Measurements from ENCODE around the gene ZBTB2. TPM values are rescaled to one million over a fixed set of nuclear protein-coding genes. Genes with fewer than 3 reads are reported as not detected.

The ZBTB2 gene
- total and polyA plus RNA-seq, 2 of the 4 experiments (the other 2 are of a cell fraction) = 11.8 to 17.7 TPM

DNA sequence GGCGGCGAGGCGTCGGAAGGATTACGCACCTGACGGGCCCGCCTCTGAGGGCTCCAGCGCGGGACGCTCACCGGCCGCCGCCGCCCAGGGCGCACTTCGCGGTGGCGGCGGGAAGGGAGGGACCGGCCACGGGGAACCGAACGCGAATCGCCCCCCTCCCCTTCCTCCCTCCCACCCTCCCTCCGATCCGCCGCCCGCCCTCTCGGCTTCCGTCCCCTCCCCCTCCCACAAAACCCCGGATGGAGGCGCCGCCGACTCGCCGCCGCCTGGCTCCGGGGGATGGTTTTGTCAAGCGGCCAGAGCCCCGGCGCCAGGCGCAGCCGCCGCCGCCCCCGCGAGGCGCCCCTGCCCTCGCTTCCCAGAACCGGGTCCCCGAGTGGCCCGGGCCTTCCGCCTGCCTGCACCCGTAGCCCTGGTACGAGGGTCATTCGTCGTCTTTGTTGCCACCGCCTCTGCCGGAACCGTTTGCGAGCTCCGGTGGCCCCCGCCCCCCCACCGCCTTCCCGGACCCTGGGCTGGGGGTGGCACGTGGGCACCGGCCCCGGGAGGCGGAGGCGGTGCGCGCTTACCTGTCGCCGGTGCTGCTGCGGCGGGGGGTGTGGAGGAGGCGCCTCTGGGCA is 398 bp downstream of the ZBTB2 start:
- dilution Hi-C loops (cut with HindIII; ENCODE audit: low sequenced_read_pairs, unreplicated experiment) (no loop called here), in situ Hi-C loops (cut with MboI; ENCODE audit: low sequenced_read_pairs) (no loop called here), intact Hi-C loops (cut with micrococcal nuclease) (loop anchor here (5.0 kb wide), 2 partner anchors 499 to 706 kb away; no protein-coding TSS in a partner anchor)
- H3K27me3 ChIP-seq (ENCODE audit: control insufficient read depth, insufficient read depth, low read length) = no peaks in the 10 kb centered on the region
- no TSS peak for BruUV-seq (replicated peaks)
- WGBS, 2 experiments (ENCODE audit: extremely low coverage in 2 of 2, insufficient read length in 1 of 2) = 1% methylated on average over 28 of the region's 78 CpGs; no CpG with 5 or more reads in 1 of the 2 experiments
- no peak overlapping the region for H2BK15ac ChIP-seq (ENCODE audit: low read depth, low read length)
- H3K9ac ChIP-seq (ENCODE audit: low read depth, low read length) = peak overlapping the region; percentile 93
- peaks cover 14 to 52% of the 10 kb centered on the region in 2 experiments for H3K79me1 ChIP-seq (ENCODE audit: low read depth in 1 of 2, low read length in 2 of 2)
- H2BK120ac ChIP-seq (ENCODE audit: low read depth, low read length) = no peak overlapping the region
- peak; percentile 60 for DNase-seq
- TF ChIP-seq, protein P1, sequence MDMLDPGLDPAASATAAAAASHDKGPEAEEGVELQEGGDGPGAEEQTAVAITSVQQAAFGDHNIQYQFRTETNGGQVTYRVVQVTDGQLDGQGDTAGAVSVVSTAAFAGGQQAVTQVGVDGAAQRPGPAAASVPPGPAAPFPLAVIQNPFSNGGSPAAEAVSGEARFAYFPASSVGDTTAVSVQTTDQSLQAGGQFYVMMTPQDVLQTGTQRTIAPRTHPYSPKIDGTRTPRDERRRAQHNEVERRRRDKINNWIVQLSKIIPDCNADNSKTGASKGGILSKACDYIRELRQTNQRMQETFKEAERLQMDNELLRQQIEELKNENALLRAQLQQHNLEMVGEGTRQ (IDR thresholded peaks at IDR 0.05; ENCODE audit: low read depth, low read length) = no peak
- TF ChIP-seq, protein P2, sequence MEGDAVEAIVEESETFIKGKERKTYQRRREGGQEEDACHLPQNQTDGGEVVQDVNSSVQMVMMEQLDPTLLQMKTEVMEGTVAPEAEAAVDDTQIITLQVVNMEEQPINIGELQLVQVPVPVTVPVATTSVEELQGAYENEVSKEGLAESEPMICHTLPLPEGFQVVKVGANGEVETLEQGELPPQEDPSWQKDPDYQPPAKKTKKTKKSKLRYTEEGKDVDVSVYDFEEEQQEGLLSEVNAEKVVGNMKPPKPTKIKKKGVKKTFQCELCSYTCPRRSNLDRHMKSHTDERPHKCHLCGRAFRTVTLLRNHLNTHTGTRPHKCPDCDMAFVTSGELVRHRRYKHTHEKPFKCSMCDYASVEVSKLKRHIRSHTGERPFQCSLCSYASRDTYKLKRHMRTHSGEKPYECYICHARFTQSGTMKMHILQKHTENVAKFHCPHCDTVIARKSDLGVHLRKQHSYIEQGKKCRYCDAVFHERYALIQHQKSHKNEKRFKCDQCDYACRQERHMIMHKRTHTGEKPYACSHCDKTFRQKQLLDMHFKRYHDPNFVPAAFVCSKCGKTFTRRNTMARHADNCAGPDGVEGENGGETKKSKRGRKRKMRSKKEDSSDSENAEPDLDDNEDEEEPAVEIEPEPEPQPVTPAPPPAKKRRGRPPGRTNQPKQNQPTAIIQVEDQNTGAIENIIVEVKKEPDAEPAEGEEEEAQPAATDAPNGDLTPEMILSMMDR (conservative IDR thresholded peaks at IDR 0.05; ENCODE audit: low read depth, low read length) = no peak
- TF ChIP-seq FOS (IDR thresholded peaks at IDR 0.05; ENCODE audit: low read depth, low read length) = no peak
- 0 out of 2 replicates have a peak, but pooled peaks have one; percentile 36 for TF ChIP-seq MXI1 (IDR thresholded peaks at IDR 0.05; ENCODE audit: borderline replicate concordance, low read depth, low read length)
- TF ChIP-seq RFX5 (IDR thresholded peaks at IDR 0.05; ENCODE audit: low read depth, low read length) = no peak
- TF ChIP-seq RCOR1 (IDR thresholded peaks at IDR 0.05; ENCODE audit: insufficient replicate concordance, low read length) = no peak
- TF ChIP-seq, protein P3, sequence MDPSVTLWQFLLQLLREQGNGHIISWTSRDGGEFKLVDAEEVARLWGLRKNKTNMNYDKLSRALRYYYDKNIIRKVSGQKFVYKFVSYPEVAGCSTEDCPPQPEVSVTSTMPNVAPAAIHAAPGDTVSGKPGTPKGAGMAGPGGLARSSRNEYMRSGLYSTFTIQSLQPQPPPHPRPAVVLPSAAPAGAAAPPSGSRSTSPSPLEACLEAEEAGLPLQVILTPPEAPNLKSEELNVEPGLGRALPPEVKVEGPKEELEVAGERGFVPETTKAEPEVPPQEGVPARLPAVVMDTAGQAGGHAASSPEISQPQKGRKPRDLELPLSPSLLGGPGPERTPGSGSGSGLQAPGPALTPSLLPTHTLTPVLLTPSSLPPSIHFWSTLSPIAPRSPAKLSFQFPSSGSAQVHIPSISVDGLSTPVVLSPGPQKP (IDR thresholded peaks at IDR 0.05; ENCODE audit: borderline replicate concordance, low read depth, low read length) = no peak
- H4K8ac ChIP-seq (ENCODE audit: low read depth in 2 of 2, low read length in 2 of 2) = peak overlapping the region in 1 of 2 experiments; percentile 75; a peak in 1 of 4 replicates
- peak overlapping the region; percentile 98 for H2AK9ac ChIP-seq (replicated peaks; ENCODE audit: low read depth, low read length, poor library complexity)
- peak overlapping the region; percentile 14; the same call in 1 of the 2 replicates for H3K23ac ChIP-seq (ENCODE audit: low read depth, low read length)
- no peak overlapping the region; the same call in 1 of the 2 replicates for H3K14ac ChIP-seq (replicated peaks; ENCODE audit: low read depth, low read length)
- H3K36me3 ChIP-seq (ENCODE audit: control insufficient read depth, insufficient read depth, low read length) = peaks cover 2% of the 10 kb centered on the region; the same call in 1 of the 2 replicates
- H3K4ac ChIP-seq (ENCODE audit: low read depth, low read length) = peak overlapping the region; percentile 75
- H4K5ac ChIP-seq (ENCODE audit: low read depth, low read length) = peak overlapping the region; percentile 70; the same call in 1 of the 2 replicates
- H3K9me3 ChIP-seq (ENCODE audit: control insufficient read depth, insufficient read depth, low read length) = no peaks in the 10 kb centered on the region
- peak overlapping the region; percentile 40; the same call in 1 of the 2 replicates for H3K4me2 ChIP-seq (ENCODE audit: low read depth, low read length)
- peak overlapping the region; percentile 98 for H3K27ac ChIP-seq (ENCODE audit: insufficient read depth, low read length)
- H3K4me3 ChIP-seq (ENCODE audit: insufficient read depth, low read depth, low read length) = peak overlapping the region; percentile 88
- 0 out of 2 replicates have a peak, but pooled peaks cover 15% of the 10 kb centered on the region for H3K9me1 ChIP-seq (ENCODE audit: insufficient read depth, low read length)
- peak overlapping the region; percentile 96 for H2BK5ac ChIP-seq (ENCODE audit: low read depth, low read length, poor library complexity, severe bottlenecking)
- peaks cover 7% of the 10 kb centered on the region for H3K4me1 ChIP-seq (ENCODE audit: control insufficient read depth, insufficient read depth, low read length)
- POLR2A ChIA-PET (ENCODE audit: unreplicated experiment) = interaction anchor here (0.6 to 0.7 kb wide), 2 partner anchors 16 to 58 kb away, joined by 3 read pairs; no protein-coding TSS in a partner anchor
- H3K18ac ChIP-seq (ENCODE audit: low read depth, low read length) = peak overlapping the region; percentile 43; the same call in 1 of the 2 replicates
- H2BK20ac ChIP-seq (ENCODE audit: low read depth, low read length) = no peak overlapping the region
- peaks cover 44% of the 10 kb centered on the region for H4K20me1 ChIP-seq (ENCODE audit: insufficient read depth, low read length)
- peak overlapping the region; percentile 90 for H2AFZ ChIP-seq (replicated peaks; ENCODE audit: low read length, poor library complexity)
- H3K56ac ChIP-seq (ENCODE audit: extremely low read depth, insufficient read depth, low read length) = no peak overlapping the region; the same call in 1 of the 2 replicates
- peak overlapping the region; percentile 33; the same call in 1 of the 2 replicates for H2AK5ac ChIP-seq (ENCODE audit: low read depth, low read length)
- peak; percentile 4 for ATAC-seq (ENCODE audit: low read depth)
- CTCF ChIA-PET = no interaction called here
- peak overlapping the region; percentile 67; the same call in 1 of the 2 replicates for H4K91ac ChIP-seq (ENCODE audit: insufficient read depth, low read depth, low read length)

All from IMR-90 (cell line).